Osteocyte (in vitro differentiated cells): ENCODE data around the gene DENND4C. TPM values are rescaled to one million over a fixed set of nuclear protein-coding genes. Genes with fewer than 3 reads are reported as not detected.

Experiments used
- DNase-seq: peaks from one replicate; pipeline ENCODE4 v3.0.0; 2021; ENCODE audit warnings: mixed read lengths; ENCODE audit not compliant: unreplicated experiment; ENCODE audit errors: extremely low spot score
- H3K27ac Mint-ChIP-seq: one replicate; pipeline ENCODE4 v1.8.0; 2021; ENCODE audit warnings: mild to moderate bottlenecking, mixed read lengths; ENCODE audit not compliant: unreplicated experiment
- H3K27me3 Mint-ChIP-seq: one replicate; pipeline ENCODE4 v1.8.0; 2021; ENCODE audit warnings: mixed read lengths; ENCODE audit not compliant: unreplicated experiment
- H3K36me3 Mint-ChIP-seq: one replicate; pipeline ENCODE4 v1.8.0; 2021; ENCODE audit warnings: mixed read lengths; ENCODE audit not compliant: unreplicated experiment
- H3K4me1 Mint-ChIP-seq: one replicate; pipeline ENCODE4 v1.8.0; 2021; ENCODE audit warnings: mixed read lengths; ENCODE audit not compliant: unreplicated experiment
- H3K4me3 Mint-ChIP-seq: one replicate; pipeline ENCODE4 v1.8.0; 2021; ENCODE audit warnings: mild to moderate bottlenecking, moderate library complexity, mixed read lengths; ENCODE audit not compliant: unreplicated experiment
- H3K9me3 Mint-ChIP-seq: one replicate; pipeline ENCODE4 v1.8.0; 2021; ENCODE audit warnings: mixed read lengths; ENCODE audit not compliant: unreplicated experiment
- CTCF ChIP-seq: fragments of 200-600 bp; sonication (generic); IDR thresholded peaks from 2 replicates; pipeline ENCODE4 v1.5.0; 2021; ENCODE audit warnings: antibody characterized with exemption, mild to moderate bottlenecking, moderate library complexity
- total RNA-seq: library from RNA; stranded (reverse); gene quantifications from 2 replicates; pipeline ENCODE4 v1.2.1, GENCODE V29; 2021

DENND4C gene
- total RNA-seq, 1 donor from 2014 or later = 41.3 TPM

GRCh38 chr9:19284729-19285128 is 54.2 kb downstream of the DENND4C start:
- Mint-ChIP-seq H3K27ac (no peak overlapping the region), H3K9me3 (no peaks in the 10 kb centered on the region), H3K4me1 (peaks cover 37% of the 10 kb centered on the region), H3K4me3 (no peak overlapping the region), H3K27me3 (no peaks in the 10 kb centered on the region), H3K36me3 (peaks cover 9% of the 10 kb centered on the region)
- no peak for TF ChIP-seq CTCF
- DNase-seq = no peak

DNA sequence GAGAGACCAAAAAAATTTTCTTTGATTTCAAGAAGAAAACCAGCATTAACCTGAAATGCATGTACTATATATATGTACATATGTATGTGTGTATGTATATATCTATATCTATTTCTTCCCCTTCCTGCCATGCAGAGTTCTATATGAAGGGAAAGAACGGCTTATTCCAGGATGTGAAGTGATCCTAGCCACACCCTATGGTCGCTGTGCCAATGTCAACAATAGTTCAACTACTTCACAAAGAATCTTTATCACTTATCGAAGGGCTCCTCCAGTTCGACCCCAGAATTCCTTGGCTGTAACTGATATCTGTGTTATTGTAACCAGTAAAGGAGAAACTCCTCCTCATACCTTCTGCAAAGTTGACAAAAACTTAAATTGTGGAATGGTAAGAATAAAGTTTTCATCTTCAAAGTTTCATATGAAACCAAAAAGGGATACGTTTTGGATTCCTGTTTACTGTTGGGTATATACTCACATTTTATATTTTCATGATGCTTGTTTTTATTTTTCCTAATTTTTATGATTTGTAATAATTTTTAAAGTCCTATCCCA is 56.2 kb downstream of the DENND4C start:
- Mint-ChIP-seq H3K9me3 (no peaks in the 10 kb centered on the region), H3K27ac (no peak overlapping the region), H3K36me3 (peaks cover 24% of the 10 kb centered on the region)

DNA sequence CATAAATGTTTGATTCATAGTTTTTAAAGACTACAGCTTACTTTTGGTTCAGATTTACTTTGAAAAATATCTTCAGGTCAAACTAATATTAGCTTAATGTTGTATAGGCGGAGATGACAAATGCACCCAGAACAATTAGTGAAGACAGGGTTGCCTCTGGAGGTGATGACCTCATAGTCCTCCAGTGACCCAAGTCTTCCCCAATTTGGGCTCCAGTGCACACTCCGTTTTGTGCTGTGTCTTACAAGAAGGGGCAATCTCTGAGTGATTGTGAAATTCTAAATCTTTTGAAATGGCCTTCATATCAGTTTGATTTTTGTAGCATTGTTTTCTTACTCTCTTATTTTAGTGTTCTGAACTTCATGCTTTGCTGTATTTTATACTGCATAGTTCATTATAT is 57.6 kb downstream of the DENND4C start:
- no peaks in the 10 kb centered on the region for H3K9me3 Mint-ChIP-seq
- TF ChIP-seq CTCF = no peak
- peaks cover 27% of the 10 kb centered on the region for H3K36me3 Mint-ChIP-seq
- no peak overlapping the region for H3K27ac Mint-ChIP-seq
- no peaks in the 10 kb centered on the region for H3K27me3 Mint-ChIP-seq
- no peak overlapping the region for H3K4me3 Mint-ChIP-seq
- DNase-seq = no peak
- H3K4me1 Mint-ChIP-seq = peaks cover 37% of the 10 kb centered on the region

More for the DNA sequence above, 56.2 kb downstream of the DENND4C start:
- TF ChIP-seq CTCF = no peak
- no peaks in the 10 kb centered on the region for H3K27me3 Mint-ChIP-seq
- no peak overlapping the region for H3K4me3 Mint-ChIP-seq
- DNase-seq = no peak
- H3K4me1 Mint-ChIP-seq = peaks cover 37% of the 10 kb centered on the region

- no peak for DNase-seq
- Mint-ChIP-seq H3K4me1 (peaks cover 27% of the 10 kb centered on the region), H3K9me3 (no peaks in the 10 kb centered on the region), H3K27me3 (no peaks in the 10 kb centered on the region), H3K27ac (no peak overlapping the region), H3K36me3 (peaks cover 38% of the 10 kb centered on the region), H3K4me3 (no peak overlapping the region)
- no peak for TF ChIP-seq CTCF
Measured at GRCh38 chr9:19290103-19290502, 59.6 kb downstream of the DENND4C start.

DNA sequence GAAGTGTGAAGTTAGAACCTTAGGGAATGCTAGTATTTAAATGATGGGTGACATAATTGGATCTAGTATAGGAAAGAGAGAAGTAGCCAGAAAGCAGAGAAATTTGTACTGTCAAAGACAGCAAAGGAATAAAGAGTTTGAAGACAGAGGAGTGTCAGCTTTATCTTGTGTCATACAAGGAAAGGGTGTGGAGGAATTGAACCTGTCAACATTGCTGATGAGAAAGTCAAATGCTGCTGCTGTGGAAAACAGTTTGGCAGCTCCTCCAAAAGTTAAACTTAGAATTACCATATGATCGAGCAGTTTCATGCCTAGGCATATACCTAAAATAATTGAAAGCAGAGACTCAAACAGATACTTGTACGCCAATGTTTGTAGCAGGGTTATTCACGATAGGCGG is 63.7 kb downstream of the DENND4C start:
- Mint-ChIP-seq H3K27ac (no peak overlapping the region), H3K36me3 (peaks cover 42% of the 10 kb centered on the region)
- DNase-seq = no peak

More for the DNA sequence above, 63.7 kb downstream of the DENND4C start:
- peaks cover 22% of the 10 kb centered on the region for H3K4me1 Mint-ChIP-seq
- H3K4me3 Mint-ChIP-seq = no peak overlapping the region
- no peaks in the 10 kb centered on the region for H3K9me3 Mint-ChIP-seq
- no peak for TF ChIP-seq CTCF
- H3K27me3 Mint-ChIP-seq = no peaks in the 10 kb centered on the region
